GM23338 (cell line): ENCODE results near the gene FASTKD3.

Experiments
- CREB1 ChIP-seq: fragments of 250-450 bp; sonication (Bioruptor Pico); IDR thresholded peaks from 2 replicates; pipeline ENCODE4 v1.5.0; 2020; ENCODE audit warnings: low read depth, mild to moderate bottlenecking, moderate library complexity
- EZH2 ChIP-seq: fragments of 200-600 bp; sonication (generic); IDR thresholded peaks from one replicate; pipeline ENCODE4 v1.8.0; 2017; ENCODE audit warnings: antibody characterized with exemption, mild to moderate bottlenecking, low read depth; ENCODE audit not compliant: unreplicated experiment
- EZH2phosphoT487 ChIP-seq: fragments of 200-600 bp; sonication (generic); IDR thresholded peaks from one replicate; pipeline ENCODE4 v1.8.1; 2018; ENCODE audit warnings: antibody characterized with exemption; ENCODE audit not compliant: unreplicated experiment
- JUNB ChIP-seq: IDR thresholded peaks from one replicate; pipeline ENCODE4 v1.6.1; 2016; ENCODE audit warnings: antibody characterized with exemption; ENCODE audit not compliant: unreplicated experiment
- POLR2AphosphoS5 ChIP-seq: IDR thresholded peaks from 2 replicates; pipeline ENCODE4 v1.6.1; 2016; ENCODE audit warnings: antibody characterized with exemption, low read depth
- ZNF114 ChIP-seq: fragments of 250-450 bp; sonication (Bioruptor Pico); IDR thresholded peaks from 2 replicates; pipeline ENCODE4 v1.5.0; 2020; ENCODE audit warnings: mild to moderate bottlenecking, moderate library complexity
- ZNF331 ChIP-seq: fragments of 250-450 bp; sonication (Bioruptor Pico); IDR thresholded peaks from 2 replicates; pipeline ENCODE4 v1.5.0; 2020; ENCODE audit warnings: low read depth, mild to moderate bottlenecking, moderate library complexity
- TF ChIP-seq, protein P1 (sequence below), 2 experiments: fragments of 200-600 bp in 1 of 2; sonication (generic) in 1 of 2; conservative IDR thresholded peaks; 2 replicates each; pipeline versions ENCODE4 v1.5.1 to v1.6.1; 2016 to 2017; ENCODE audit warnings: antibody characterized with exemption in 2 of 2, low read depth in 2 of 2, mild to moderate bottlenecking in 2 of 2, moderate library complexity in 1 of 2
- TF ChIP-seq, protein P2 (sequence below): IDR thresholded peaks from one replicate; pipeline ENCODE4 v1.6.1; 2018; ENCODE audit warnings: antibody characterized with exemption; ENCODE audit not compliant: unreplicated experiment
- TF ChIP-seq, protein P3 (sequence below): IDR thresholded peaks from 2 replicates; pipeline ENCODE4 v1.6.1; 2016; ENCODE audit warnings: antibody characterized with exemption

DNA sequence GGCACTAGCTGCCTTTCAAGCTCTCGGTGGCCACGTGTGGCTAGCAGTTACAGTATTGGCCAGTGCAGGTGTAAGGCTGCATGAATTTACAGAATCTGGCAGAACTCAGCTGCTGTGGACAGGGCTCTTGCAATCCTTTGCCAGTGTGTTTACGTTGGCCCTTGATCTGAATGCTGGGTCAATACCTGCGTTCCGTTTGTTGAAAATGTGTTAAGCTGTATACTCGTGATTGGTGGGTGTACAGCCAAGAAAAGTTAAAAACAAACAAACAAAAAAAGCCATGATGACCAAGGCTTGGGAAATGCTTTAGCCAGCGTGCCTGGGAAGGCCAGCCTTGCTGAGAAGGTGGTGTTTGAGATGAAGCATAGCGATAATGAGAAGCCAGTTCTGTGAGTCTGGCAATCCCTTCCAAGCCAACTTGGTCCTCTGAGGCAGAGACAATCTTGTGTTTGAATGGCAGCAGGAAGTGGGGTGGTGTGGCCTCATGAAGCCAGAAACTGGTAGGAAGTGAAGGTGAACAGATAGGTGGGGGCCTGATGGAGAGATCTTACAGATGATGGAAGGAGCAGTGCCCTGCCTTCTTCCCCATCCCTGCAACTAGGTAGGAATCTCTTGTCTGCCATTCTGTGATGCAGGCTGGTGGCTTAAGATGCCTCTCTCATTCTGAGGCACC lies 17.1 kb downstream of the FASTKD3 start:
- TF ChIP-seq POLR2AphosphoS5 (no peak), EZH2phosphoT487 (no peak), EZH2 (no peak), JUNB (no peak), ZNF331 (CRISPR knock-in tag) (no peak), CREB1 (no peak), ZNF114 (CRISPR knock-in tag) (no peak)
- TF ChIP-seq, protein P1, sequence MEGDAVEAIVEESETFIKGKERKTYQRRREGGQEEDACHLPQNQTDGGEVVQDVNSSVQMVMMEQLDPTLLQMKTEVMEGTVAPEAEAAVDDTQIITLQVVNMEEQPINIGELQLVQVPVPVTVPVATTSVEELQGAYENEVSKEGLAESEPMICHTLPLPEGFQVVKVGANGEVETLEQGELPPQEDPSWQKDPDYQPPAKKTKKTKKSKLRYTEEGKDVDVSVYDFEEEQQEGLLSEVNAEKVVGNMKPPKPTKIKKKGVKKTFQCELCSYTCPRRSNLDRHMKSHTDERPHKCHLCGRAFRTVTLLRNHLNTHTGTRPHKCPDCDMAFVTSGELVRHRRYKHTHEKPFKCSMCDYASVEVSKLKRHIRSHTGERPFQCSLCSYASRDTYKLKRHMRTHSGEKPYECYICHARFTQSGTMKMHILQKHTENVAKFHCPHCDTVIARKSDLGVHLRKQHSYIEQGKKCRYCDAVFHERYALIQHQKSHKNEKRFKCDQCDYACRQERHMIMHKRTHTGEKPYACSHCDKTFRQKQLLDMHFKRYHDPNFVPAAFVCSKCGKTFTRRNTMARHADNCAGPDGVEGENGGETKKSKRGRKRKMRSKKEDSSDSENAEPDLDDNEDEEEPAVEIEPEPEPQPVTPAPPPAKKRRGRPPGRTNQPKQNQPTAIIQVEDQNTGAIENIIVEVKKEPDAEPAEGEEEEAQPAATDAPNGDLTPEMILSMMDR (conservative IDR thresholded peaks at IDR 0.05; ENCODE audit: low read depth in 2 of 2), result no peak
- TF ChIP-seq, protein P2, sequence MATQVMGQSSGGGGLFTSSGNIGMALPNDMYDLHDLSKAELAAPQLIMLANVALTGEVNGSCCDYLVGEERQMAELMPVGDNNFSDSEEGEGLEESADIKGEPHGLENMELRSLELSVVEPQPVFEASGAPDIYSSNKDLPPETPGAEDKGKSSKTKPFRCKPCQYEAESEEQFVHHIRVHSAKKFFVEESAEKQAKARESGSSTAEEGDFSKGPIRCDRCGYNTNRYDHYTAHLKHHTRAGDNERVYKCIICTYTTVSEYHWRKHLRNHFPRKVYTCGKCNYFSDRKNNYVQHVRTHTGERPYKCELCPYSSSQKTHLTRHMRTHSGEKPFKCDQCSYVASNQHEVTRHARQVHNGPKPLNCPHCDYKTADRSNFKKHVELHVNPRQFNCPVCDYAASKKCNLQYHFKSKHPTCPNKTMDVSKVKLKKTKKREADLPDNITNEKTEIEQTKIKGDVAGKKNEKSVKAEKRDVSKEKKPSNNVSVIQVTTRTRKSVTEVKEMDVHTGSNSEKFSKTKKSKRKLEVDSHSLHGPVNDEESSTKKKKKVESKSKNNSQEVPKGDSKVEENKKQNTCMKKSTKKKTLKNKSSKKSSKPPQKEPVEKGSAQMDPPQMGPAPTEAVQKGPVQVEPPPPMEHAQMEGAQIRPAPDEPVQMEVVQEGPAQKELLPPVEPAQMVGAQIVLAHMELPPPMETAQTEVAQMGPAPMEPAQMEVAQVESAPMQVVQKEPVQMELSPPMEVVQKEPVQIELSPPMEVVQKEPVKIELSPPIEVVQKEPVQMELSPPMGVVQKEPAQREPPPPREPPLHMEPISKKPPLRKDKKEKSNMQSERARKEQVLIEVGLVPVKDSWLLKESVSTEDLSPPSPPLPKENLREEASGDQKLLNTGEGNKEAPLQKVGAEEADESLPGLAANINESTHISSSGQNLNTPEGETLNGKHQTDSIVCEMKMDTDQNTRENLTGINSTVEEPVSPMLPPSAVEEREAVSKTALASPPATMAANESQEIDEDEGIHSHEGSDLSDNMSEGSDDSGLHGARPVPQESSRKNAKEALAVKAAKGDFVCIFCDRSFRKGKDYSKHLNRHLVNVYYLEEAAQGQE, result no peak
- TF ChIP-seq, protein P3, sequence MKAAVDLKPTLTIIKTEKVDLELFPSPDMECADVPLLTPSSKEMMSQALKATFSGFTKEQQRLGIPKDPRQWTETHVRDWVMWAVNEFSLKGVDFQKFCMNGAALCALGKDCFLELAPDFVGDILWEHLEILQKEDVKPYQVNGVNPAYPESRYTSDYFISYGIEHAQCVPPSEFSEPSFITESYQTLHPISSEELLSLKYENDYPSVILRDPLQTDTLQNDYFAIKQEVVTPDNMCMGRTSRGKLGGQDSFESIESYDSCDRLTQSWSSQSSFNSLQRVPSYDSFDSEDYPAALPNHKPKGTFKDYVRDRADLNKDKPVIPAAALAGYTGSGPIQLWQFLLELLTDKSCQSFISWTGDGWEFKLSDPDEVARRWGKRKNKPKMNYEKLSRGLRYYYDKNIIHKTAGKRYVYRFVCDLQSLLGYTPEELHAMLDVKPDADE, result no peak
